ENCODE results near the gene MEG3. TPM values are rescaled to one million over a fixed set of nuclear protein-coding genes. Genes with fewer than 3 reads are reported as not detected.

MEG3 gene
- total and polyA plus RNA-seq, 2 experiments from 2014 or later, result not detected

- H3K27ac ChIP-seq (ENCODE audit: low read depth), result no peak overlapping the region
- H3K36me3 ChIP-seq (ENCODE audit: insufficient read depth), result no peaks in the 10 kb centered on the region; the same call in 1 of the 2 replicates
- ATAC-seq, result no peak
- peaks cover 2% of the 10 kb centered on the region for H3K36me3 Mint-ChIP-seq (ENCODE audit: low read depth)
- no peaks in the 10 kb centered on the region for H3K4me1 Mint-ChIP-seq
- H3K4me3 Mint-ChIP-seq, result no peak overlapping the region
- no peak overlapping the region for H3K4me3 ChIP-seq
- H3F3A ChIP-seq (replicated peaks; ENCODE audit: low read depth), result no peaks in the 10 kb centered on the region
- H3K9me3 Mint-ChIP-seq, result peaks cover 17% of the 10 kb centered on the region
- H4K20me1 ChIP-seq (replicated peaks; ENCODE audit: insufficient read depth), result no peaks in the 10 kb centered on the region
- no peaks in the 10 kb centered on the region for H3K79me2 ChIP-seq (replicated peaks; ENCODE audit: insufficient read depth)
- H3K9me2 ChIP-seq (ENCODE audit: insufficient read depth), result no peaks in the 10 kb centered on the region
- H3K4me1 ChIP-seq (ENCODE audit: insufficient read depth), result no peaks in the 10 kb centered on the region
- no peak overlapping the region for H3K4me2 ChIP-seq
- H3K27me3 ChIP-seq (ENCODE audit: insufficient read depth), result no peaks in the 10 kb centered on the region
- H3K27me3 Mint-ChIP-seq (ENCODE audit: insufficient read depth, low read depth, poor library complexity), result peaks cover 20% of the 10 kb centered on the region
- no peak overlapping the region for H2AFZ ChIP-seq
- no peak overlapping the region for H3K27ac Mint-ChIP-seq
- DNase-seq (ENCODE audit: low spot score), result no peak
- TF ChIP-seq ZNF114 (CRISPR knock-in tag; IDR thresholded peaks at IDR 0.05) (no peak), CTCF (conservative IDR thresholded peaks at IDR 0.05; ENCODE audit: low read depth in 2 of 2) (no peak), NANOG (IDR thresholded peaks at IDR 0.05; ENCODE audit: borderline replicate concordance) (no peak), CREB1 (CRISPR knock-in tag; IDR thresholded peaks at IDR 0.05; ENCODE audit: low read depth) (no peak), EZH2phosphoT487 (IDR thresholded peaks at IDR 0.05; ENCODE audit: unreplicated experiment) (no peak), REST (IDR thresholded peaks at IDR 0.05; ENCODE audit: unreplicated experiment) (no peak), ZNF462 (CRISPR knock-in tag; IDR thresholded peaks at IDR 0.05) (no peak), ZNF331 (CRISPR knock-in tag; IDR thresholded peaks at IDR 0.05; ENCODE audit: low read depth) (no peak), EZH2 (IDR thresholded peaks at IDR 0.05; ENCODE audit: low read depth, unreplicated experiment) (no peak), STAT1 (IDR thresholded peaks at IDR 0.05; ENCODE audit: unreplicated experiment) (no peak), JUNB (IDR thresholded peaks at IDR 0.05; ENCODE audit: unreplicated experiment) (no peak), POLR2AphosphoS5 (IDR thresholded peaks at IDR 0.05; ENCODE audit: low read depth) (no peak), ETS1 (IDR thresholded peaks at IDR 0.05) (no peak)
Measured at GRCh38 chr14:100867631-100868315, 41.9 kb downstream of the MEG3 start.

Data from GM23338 (cell line).